HG03520 (cell line): ENCODE data around the gene MIS12.

Experiments used
- ATAC-seq: cut with Tn5 transposase; IDR thresholded peaks from one replicate; pipeline ENCODE4 v1.9.1; 2021; ENCODE audit warnings: mild to moderate bottlenecking, moderate library complexity; ENCODE audit not compliant: unreplicated experiment

MIS12 gene

DNA sequence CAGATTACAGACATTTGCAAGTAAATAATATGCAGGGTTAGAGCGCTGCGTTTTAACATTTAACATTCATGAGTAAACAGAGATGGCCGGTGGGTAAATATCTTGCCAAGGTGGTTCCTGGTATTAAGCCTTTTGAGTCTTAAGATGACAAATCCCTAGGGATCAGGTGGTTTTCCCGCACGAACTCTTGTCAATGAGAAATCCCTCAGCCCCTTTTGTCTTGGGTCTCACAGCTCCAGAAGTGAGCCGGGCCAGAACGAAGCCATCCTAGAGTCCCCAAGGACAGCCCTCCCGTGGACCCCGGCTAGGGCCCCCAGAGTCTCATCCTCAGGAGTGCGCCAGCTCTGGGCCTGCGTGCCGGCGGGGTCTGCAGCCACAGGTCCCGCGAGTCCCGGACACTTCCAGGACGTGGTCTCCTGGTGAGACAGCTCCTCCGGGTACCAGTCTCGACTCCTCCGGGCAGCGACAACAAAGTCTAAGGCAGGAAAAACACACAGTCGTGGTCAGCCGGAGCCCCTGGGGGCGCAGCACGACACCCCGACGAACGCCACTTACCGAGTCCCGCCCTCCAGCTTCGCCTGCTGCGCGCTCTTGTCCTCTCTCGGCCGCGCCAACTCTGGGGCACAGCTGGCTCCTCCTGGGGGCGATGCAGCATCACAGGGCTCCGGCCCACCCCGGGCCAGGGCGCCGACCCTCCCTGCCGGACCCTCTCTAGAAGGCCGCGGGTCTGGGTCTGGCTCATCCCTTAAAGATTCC, 13.3 kb downstream of the MIS12 start:
- no peak for ATAC-seq

DNA sequence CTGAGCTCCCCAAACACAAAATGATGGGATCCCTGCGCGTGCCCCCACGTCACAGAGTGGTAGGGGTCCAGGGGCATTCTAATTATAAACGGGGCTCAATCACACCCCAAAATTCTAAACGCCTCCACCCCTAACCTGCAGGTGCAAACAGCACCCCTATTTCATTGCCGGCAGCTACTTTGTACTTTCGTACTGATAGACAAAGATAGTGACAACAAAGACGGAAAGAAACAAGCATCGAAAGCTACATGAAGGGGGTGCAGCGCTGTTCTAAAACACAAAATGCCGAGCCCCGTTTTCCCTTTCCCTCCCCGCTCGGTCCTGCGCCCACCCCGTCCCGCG, 13.9 kb downstream of the MIS12 start:
- ATAC-seq = no peak

GRCh38 chr17:5500589-5501391, 14.4 kb downstream of the MIS12 start:
- no peak for ATAC-seq

DNA sequence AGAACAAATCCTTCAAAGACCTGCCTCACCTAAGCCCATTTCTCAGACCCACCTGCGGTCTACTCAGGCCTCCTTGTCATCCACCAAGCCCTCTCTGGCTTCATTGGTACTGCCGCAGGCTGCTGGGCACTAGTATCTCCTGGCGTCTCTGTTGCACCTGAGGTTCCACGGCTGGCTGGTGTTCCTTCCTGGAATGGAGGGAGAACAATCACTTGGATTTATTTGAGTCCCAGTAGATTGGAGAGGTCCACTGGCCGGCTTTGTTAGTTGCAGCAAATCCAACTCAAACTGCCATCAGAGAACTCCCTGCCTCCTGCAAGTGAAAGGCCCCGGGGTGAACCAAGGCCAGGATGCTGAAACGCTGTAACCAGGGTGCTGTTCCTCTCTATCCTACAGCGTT, 15.3 kb downstream of the MIS12 start:
- no peak for ATAC-seq

DNA sequence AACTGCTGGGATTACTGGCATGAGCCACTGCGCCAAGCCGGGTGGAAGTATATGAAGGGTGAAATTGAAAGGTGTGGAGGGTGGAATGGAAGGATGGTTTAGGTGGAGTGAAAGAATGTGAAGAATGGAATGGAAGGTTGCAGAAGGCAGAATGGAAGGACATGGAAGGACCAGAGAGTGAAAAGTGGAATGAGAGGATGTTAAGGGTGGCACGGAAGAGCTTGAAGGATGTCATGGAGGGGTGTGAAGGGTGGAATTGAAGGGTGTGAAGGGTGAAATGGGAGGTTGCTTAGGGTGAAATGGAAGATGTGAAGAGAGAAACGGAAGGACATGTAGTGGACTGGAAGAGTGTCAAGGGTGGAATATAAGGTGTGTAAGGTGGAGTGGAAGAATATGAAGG, 16.2 kb downstream of the MIS12 start:
- ATAC-seq = no peak

DNA sequence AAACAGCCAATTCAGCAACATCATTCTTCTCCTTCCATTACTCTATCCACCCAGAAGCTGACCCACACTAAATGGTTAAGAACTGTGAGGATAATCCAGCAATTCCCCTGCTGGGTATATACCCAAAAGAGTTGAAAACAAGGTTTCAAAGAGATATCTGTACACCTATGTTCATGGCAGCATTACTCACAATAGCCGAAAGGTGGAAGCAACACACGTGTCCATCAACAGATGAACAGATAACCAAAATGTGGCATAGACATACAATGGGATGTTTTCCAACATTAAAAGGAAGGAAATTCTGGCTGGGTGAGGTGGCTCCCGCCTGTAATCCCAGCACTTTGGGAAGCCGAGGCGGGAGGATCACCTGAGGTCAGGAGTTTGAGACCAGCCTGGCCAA, 19.9 kb downstream of the MIS12 start:
- ATAC-seq = no peak

DNA sequence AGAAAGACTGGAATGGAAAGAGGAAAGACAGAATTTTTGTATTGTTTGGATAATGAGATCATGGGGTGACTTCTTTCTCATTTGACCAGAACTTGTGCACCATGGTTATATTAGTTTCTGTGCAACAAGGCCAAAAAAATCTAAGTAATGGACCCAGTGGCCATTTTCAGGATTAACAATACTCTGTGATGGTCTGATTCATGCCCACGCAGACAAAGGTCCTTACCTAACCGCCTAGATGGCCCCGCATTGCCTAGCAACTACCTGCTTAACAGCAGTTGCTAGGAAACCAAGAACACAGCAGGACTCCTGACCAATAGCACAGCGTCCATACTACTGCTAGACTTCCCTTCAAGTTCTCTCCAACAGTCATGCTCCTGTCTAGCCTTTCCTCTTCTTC, 22.4 kb downstream of the MIS12 start:
- no peak for ATAC-seq

- no peak for ATAC-seq
These were observed 23.1 kb downstream of the MIS12 start for GRCh38 chr17:5509482-5509881.

- no peak for ATAC-seq
These were observed 24.4 kb downstream of the MIS12 start for GRCh38 chr17:5510771-5511170.

DNA sequence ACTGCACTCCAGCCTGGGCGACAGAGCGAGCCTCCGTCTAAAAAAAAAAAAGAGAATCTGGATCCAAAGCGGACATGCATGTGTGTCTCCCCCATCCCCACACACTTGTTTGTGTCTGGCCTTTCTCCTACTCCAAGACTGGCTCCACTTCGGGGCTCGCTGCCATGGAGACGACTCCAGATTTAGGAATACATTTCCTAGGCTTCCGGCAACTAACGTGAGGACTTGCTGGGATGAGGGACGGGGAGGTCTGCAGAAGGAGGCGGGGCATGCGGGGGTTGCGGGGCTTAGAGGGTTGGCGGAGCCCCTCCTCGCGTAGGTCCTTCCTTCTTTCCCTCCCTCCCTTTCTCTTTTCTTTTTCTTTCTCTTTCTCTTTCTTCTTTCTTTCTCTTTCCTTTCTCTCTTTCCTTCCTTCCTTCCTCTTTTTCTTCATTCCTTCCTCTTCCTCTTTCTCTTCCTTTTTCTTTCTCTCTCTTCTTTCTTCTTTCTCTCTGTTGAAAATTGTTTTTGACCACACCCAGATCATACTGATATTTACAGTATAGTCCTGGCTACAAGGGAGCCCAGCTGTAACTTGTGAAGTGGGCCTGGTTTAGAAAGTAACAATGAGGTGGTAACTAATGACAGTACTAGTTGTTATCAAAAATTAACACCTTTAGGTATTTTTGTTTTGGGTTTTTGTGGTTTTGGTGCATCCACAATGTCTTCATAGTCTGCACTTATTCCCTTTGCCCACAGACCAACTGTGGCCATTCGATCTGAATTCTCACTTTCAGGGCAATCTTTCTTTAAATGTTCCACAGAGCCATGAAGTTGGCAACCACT, 25.2 kb downstream of the MIS12 start:
- ATAC-seq = no peak

- no peak for ATAC-seq
These were observed 27.3 kb downstream of the MIS12 start for GRCh38 chr17:5513628-5514027.

DNA sequence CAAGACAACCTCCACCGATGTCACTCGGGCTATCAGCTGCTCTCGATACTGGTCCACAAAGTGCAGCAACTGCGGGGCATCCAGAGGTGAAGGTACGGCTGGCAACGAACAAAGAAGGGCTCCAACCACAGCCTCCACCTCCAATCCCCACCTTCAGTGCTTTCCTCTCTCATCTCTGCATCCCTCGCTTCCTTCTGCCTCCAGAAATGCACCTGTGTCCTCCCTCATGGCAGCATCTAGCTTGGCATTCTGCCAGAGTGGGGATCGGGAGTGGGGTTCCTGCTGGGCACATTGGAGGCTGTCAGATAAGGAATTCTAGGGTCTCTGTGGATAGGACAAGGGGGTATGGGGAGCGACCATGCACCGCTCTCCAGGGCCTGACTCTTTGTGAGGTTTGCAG, 28.6 kb downstream of the MIS12 start:
- ATAC-seq = no peak

- ATAC-seq = no peak
These were observed 29.9 kb downstream of the MIS12 start for GRCh38 chr17:5516060-5516792.

GRCh38 chr17:5522476-5522875, 36.1 kb downstream of the MIS12 start:
- ATAC-seq = no peak

- no peak for ATAC-seq
These were observed 36.9 kb downstream of the MIS12 start for GRCh38 chr17:5523249-5523648.

GRCh38 chr17:5526821-5527598, 40.6 kb downstream of the MIS12 start:
- no peak for ATAC-seq

- ATAC-seq = no peak
These were observed 41.4 kb downstream of the MIS12 start for GRCh38 chr17:5527601-5528250.

DNA sequence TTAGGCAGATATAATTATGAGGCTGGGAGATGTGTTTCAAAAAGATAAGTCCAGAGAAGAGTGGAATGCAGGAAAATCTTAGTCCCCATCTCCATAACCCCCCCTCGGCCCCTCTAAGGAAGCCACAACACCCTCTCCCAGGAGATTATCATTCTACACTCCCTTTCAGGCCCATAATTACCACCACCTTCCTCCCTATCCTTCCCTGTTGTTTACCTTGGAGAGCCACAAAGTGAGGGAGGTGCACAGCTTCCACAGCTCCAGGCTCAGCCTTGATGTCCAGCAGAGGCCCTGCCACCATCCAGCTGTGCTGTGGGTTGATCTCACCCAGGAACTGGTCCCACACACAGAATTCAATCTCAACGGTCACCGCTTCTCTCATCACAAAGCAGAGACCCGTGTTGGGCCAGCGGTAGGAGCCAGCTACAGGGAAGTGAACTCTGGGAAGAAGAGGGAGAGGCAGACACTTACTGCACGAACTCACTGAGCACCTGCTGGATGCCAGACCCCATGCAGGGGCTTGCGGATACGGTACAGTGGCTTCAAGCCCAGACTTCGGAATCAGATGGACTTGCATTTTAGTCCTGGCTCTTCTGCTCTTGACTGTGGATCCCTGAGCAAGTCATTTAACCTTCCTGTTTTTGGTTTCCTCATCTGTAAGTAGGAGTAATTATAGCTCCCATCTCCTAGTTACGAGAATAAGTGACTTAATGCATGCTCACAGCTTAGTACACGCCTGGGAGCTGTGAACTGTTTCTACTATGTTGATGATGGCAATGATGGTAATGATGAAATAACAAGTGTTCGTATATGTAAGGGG, 44.1 kb downstream of the MIS12 start:
- ATAC-seq = no peak

DNA sequence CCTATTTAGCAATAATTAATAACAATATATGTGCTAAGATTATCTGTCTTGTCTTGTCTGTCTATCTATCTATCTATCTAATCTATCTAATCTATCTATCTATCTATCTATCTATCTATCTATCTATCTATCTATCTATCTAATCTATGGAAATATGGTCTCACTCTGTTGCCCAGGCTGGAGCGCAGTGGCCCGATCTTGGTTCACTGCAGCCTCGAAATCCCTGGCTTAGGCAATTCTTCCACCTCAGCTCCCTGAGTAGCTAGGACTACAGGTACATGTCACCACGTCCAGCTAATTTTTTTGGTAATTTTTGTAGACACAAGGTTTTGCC, 44.7 kb downstream of the MIS12 start:
- no peak for ATAC-seq
